ENCODE results near the gene APAF1.
A peak's percentile ranks its signal among the peaks of the same experiment; 100 is the strongest.

- TF ChIP-seq EZH2phosphoT487 (IDR thresholded peaks at IDR 0.05; ENCODE audit: borderline replicate concordance, low read depth, low read length), result no peak
- peak; percentile 83 for TF ChIP-seq CTCF (conservative IDR thresholded peaks at IDR 0.05; ENCODE audit: low read length)
Measured at GRCh38 chr12:98698603-98699463, 53.7 kb downstream of the APAF1 start.

Data from OCI-LY7 (cell line).